ENCODE data around the gene IL5. TPM values are rescaled to one million over a fixed set of nuclear protein-coding genes. Genes with fewer than 3 reads are reported as not detected.

Gene IL5
- total RNA-seq, 4 donors from 2014 or later = not detected

DNA sequence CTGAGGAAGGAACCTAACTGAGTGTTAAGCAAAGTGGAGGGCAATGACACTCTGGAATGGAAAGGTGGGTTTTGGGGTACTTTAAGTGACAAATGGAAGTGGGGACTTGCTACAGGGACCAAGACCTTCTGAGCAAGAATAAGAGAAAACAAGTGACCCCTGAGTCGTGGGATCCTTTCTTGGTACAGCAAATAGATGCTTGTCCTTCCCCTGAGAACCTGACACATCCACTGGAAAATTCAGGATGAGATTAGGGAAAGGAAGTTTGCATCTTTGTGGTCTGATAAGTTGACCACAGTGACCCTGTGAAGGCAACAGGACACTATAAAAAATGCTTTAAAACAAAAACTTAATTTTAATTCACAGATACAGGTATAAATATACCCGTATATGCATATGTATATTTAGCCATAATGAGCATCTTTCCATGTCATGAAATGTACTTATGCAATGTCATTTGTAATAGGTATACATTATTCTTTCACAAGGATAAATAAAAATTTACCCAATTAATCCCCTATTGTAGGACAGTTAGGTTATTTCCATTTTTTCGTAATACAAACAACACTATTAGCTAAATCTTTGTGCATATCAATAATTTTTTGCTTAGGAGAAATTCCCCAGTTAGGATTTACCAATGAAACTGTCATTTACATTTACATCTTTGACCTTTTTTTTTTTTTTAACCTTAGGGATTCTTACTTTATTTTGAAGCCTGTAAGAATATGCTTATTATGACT is 50.8 kb downstream of the IL5 start:
- no peak for ATAC-seq (ENCODE audit: low FRiP score)
- no peak for DNase-seq (ENCODE audit: low spot score)
- TF ChIP-seq, protein P1, sequence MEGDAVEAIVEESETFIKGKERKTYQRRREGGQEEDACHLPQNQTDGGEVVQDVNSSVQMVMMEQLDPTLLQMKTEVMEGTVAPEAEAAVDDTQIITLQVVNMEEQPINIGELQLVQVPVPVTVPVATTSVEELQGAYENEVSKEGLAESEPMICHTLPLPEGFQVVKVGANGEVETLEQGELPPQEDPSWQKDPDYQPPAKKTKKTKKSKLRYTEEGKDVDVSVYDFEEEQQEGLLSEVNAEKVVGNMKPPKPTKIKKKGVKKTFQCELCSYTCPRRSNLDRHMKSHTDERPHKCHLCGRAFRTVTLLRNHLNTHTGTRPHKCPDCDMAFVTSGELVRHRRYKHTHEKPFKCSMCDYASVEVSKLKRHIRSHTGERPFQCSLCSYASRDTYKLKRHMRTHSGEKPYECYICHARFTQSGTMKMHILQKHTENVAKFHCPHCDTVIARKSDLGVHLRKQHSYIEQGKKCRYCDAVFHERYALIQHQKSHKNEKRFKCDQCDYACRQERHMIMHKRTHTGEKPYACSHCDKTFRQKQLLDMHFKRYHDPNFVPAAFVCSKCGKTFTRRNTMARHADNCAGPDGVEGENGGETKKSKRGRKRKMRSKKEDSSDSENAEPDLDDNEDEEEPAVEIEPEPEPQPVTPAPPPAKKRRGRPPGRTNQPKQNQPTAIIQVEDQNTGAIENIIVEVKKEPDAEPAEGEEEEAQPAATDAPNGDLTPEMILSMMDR (IDR thresholded peaks at IDR 0.05) = no peak

Other genes with a start within 250 kb of the IL5 start
- gene SLC22A4, start 249.1 kb downstream of the IL5 start, total RNA-seq = 1 to 10 TPM; 2.6 to 6.8 (median 5.7) TPM
- 10 to 100 TPM in 3 of 4 donors, 1 to 10 TPM in 1; 7.6 to 38.7 (median 28.6) TPM for gene SLC22A5, start 173.8 kb downstream of the IL5 start, total RNA-seq
- gene IRF1, start 52.7 kb downstream of the IL5 start, total RNA-seq = 100 to 1,000 TPM in 3 of 4 donors, 10 to 100 TPM in 1; 23.5 to 172 (median 133) TPM
- gene RAD50, start 13.5 kb upstream of the IL5 start, total RNA-seq = 10 to 100 TPM; 23.4 to 37.4 (median 29.8) TPM
- gene IL13, start 114.7 kb upstream of the IL5 start, total RNA-seq = 1 to 10 TPM in 1 of 4 donors, under 1 TPM in 1, not detected in 2; 0.24 to 1.1 TPM
- gene IL4, start 130.5 kb upstream of the IL5 start, total RNA-seq = not detected
- 10 to 100 TPM in 1 of 4 donors, 1 to 10 TPM in 3; 4.4 to 10.4 (median 5.9) TPM for gene KIF3A, start 194.0 kb upstream of the IL5 start, total RNA-seq
- under 1 TPM in 2 of 4 donors, not detected in 2; 0.12 to 0.19 TPM for gene CCNI2, start 203.9 kb upstream of the IL5 start, total RNA-seq
- 10 to 100 TPM; 27.6 to 42.1 (median 29.7) TPM for gene SEPTIN8, start 233.7 kb upstream of the IL5 start, total RNA-seq